Measurements from ENCODE around the gene CCDC124.
"Not testable (repeated sequence)": the region's sequence is repeated elsewhere in the genome, so short reads cannot be mapped to it uniquely, and the experiment has no call there.

The CCDC124 gene

GRCh38 chr19:17910791-17911360 is 21.9 kb upstream of the CCDC124 start:
- Histone ChIP-seq H3K27me3 (ENCODE audit: insufficient read depth, low read length, poor library complexity, severe bottlenecking) (no peaks in the 10 kb centered on the region), H3K4me1 (ENCODE audit: insufficient read depth, low read length, poor library complexity, severe bottlenecking) (no peaks in the 10 kb centered on the region), H4K20me1 (ENCODE audit: insufficient read depth, low read length, poor library complexity, severe bottlenecking) (no peaks in the 10 kb centered on the region), H3K4me2 (ENCODE audit: low read depth, low read length, poor library complexity, severe bottlenecking) (no peak overlapping the region), H3K9ac (ENCODE audit: low read depth, low read length, poor library complexity, severe bottlenecking) (no peak overlapping the region), H3K4me3 (ENCODE audit: low read length, poor library complexity, severe bottlenecking) (no peak overlapping the region), H3K79me2 (ENCODE audit: insufficient read depth, low read length) (no peaks in the 10 kb centered on the region), H2AFZ (ENCODE audit: low read length) (no peak overlapping the region), H3K9me3 (ENCODE audit: insufficient read depth, low read depth, low read length) (peaks cover 9% of the 10 kb centered on the region; the same call in 1 of the 2 replicates), H3K9me2 (replicated peaks; ENCODE audit: low read depth, low read length) (no peaks in the 10 kb centered on the region), H3F3A (ENCODE audit: low read depth) (no peaks in the 10 kb centered on the region), H3K36me3 (ENCODE audit: insufficient read depth, low read length) (no peaks in the 10 kb centered on the region)
- TF ChIP-seq CTCF (conservative IDR thresholded peaks at IDR 0.05; ENCODE audit: low read length): no peak
- no peak for TF ChIP-seq EZH2phosphoT487 (IDR thresholded peaks at IDR 0.05; ENCODE audit: borderline replicate concordance)

- Histone ChIP-seq H3K36me3 (ENCODE audit: insufficient read depth, low read length) (no peaks in the 10 kb centered on the region), H4K20me1 (ENCODE audit: insufficient read depth, low read length, poor library complexity, severe bottlenecking) (no peaks in the 10 kb centered on the region), H3K27me3 (ENCODE audit: insufficient read depth, low read length, poor library complexity, severe bottlenecking) (no peaks in the 10 kb centered on the region), H3K4me3 (ENCODE audit: low read length, poor library complexity, severe bottlenecking) (no peak overlapping the region), H3F3A (ENCODE audit: low read depth) (no peaks in the 10 kb centered on the region), H3K4me2 (ENCODE audit: low read depth, low read length, poor library complexity, severe bottlenecking) (no peak overlapping the region), H3K9me2 (replicated peaks; ENCODE audit: low read depth, low read length) (no peaks in the 10 kb centered on the region), H3K4me1 (ENCODE audit: insufficient read depth, low read length, poor library complexity, severe bottlenecking) (no peaks in the 10 kb centered on the region), H3K9me3 (ENCODE audit: insufficient read depth, low read depth, low read length) (peaks cover 5% of the 10 kb centered on the region; the same call in 1 of the 2 replicates), H2AFZ (ENCODE audit: low read length) (no peak overlapping the region), H3K9ac (ENCODE audit: low read depth, low read length, poor library complexity, severe bottlenecking) (no peak overlapping the region), H3K79me2 (ENCODE audit: insufficient read depth, low read length) (no peaks in the 10 kb centered on the region)
- TF ChIP-seq CTCF (conservative IDR thresholded peaks at IDR 0.05; ENCODE audit: low read length) (no peak), EZH2phosphoT487 (IDR thresholded peaks at IDR 0.05; ENCODE audit: borderline replicate concordance) (no peak)
Measured at GRCh38 chr19:17915940-17916593, 16.7 kb upstream of the CCDC124 start.

- H3K27me3 ChIP-seq (ENCODE audit: insufficient read depth, low read length, poor library complexity, severe bottlenecking); H3K4me3 ChIP-seq (ENCODE audit: low read length, poor library complexity, severe bottlenecking); H3K79me2 ChIP-seq (ENCODE audit: insufficient read depth, low read length); H2AFZ ChIP-seq (ENCODE audit: low read length); H3K4me2 ChIP-seq (ENCODE audit: low read depth, low read length, poor library complexity, severe bottlenecking); H4K20me1 ChIP-seq (ENCODE audit: insufficient read depth, low read length, poor library complexity, severe bottlenecking); H3K9me3 ChIP-seq (ENCODE audit: insufficient read depth, low read depth, low read length); H3K9ac ChIP-seq (ENCODE audit: low read depth, low read length, poor library complexity, severe bottlenecking); H3K36me3 ChIP-seq (ENCODE audit: insufficient read depth, low read length); H3K4me1 ChIP-seq (ENCODE audit: insufficient read depth, low read length, poor library complexity, severe bottlenecking); H3K9me2 ChIP-seq (replicated peaks; ENCODE audit: low read depth, low read length); H3F3A ChIP-seq (ENCODE audit: low read depth): not testable (repeated sequence)
Measured at GRCh38 chr19:17918151-17918550, 14.7 kb upstream of the CCDC124 start.

- not testable (repeated sequence) for H3K9me2 ChIP-seq (replicated peaks; ENCODE audit: low read depth, low read length); H3K4me2 ChIP-seq (ENCODE audit: low read depth, low read length, poor library complexity, severe bottlenecking); H3K4me3 ChIP-seq (ENCODE audit: low read length, poor library complexity, severe bottlenecking); H4K20me1 ChIP-seq (ENCODE audit: insufficient read depth, low read length, poor library complexity, severe bottlenecking); H3K27me3 ChIP-seq (ENCODE audit: insufficient read depth, low read length, poor library complexity, severe bottlenecking); H3K36me3 ChIP-seq (ENCODE audit: insufficient read depth, low read length); H3K9me3 ChIP-seq (ENCODE audit: insufficient read depth, low read depth, low read length); H2AFZ ChIP-seq (ENCODE audit: low read length); H3K79me2 ChIP-seq (ENCODE audit: insufficient read depth, low read length); H3K4me1 ChIP-seq (ENCODE audit: insufficient read depth, low read length, poor library complexity, severe bottlenecking); H3F3A ChIP-seq (ENCODE audit: low read depth); H3K9ac ChIP-seq (ENCODE audit: low read depth, low read length, poor library complexity, severe bottlenecking)
Measured at GRCh38 chr19:17919122-17919521, 13.7 kb upstream of the CCDC124 start.
